ENCODE data around the gene JAK1.
"Not testable (repeated sequence)": the region's sequence is repeated elsewhere in the genome, so short reads cannot be mapped to it uniquely, and the experiment has no call there.

The JAK1 gene

GRCh38 chr1:64934878-64935275, 31.5 kb downstream of the JAK1 start:
- H3K4me3 ChIP-seq (ENCODE audit: control insufficient read depth, low read depth, low read length), result no peak overlapping the region
- TF ChIP-seq CTCF (conservative IDR thresholded peaks at IDR 0.05; ENCODE audit: control insufficient read depth, insufficient read depth, low read depth, low read length), result no peak
- no peak for DNase-seq (ENCODE audit: low read depth)

- DNase-seq (ENCODE audit: low read depth), result peak; percentile 93
- no peak for TF ChIP-seq CTCF (conservative IDR thresholded peaks at IDR 0.05; ENCODE audit: control insufficient read depth, insufficient read depth, low read depth, low read length)
- peak overlapping the region; percentile 15 for H3K4me3 ChIP-seq (ENCODE audit: control insufficient read depth, low read depth, low read length)
These were observed 32.1 kb downstream of the JAK1 start for GRCh38 chr1:64934115-64934877.

- peak; percentile 98 for DNase-seq (ENCODE audit: low read depth)
- H3K4me3 ChIP-seq (ENCODE audit: control insufficient read depth, low read depth, low read length), result peak overlapping the region; percentile 15
- TF ChIP-seq CTCF (conservative IDR thresholded peaks at IDR 0.05; ENCODE audit: control insufficient read depth, insufficient read depth, low read depth, low read length), result no peak
These were observed 32.9 kb downstream of the JAK1 start for GRCh38 chr1:64933296-64934070.

GRCh38 chr1:64932962-64933295, 33.4 kb downstream of the JAK1 start:
- no peak for TF ChIP-seq CTCF (conservative IDR thresholded peaks at IDR 0.05; ENCODE audit: control insufficient read depth, insufficient read depth, low read depth, low read length)
- no peak for DNase-seq (ENCODE audit: low read depth)
- no peak overlapping the region for H3K4me3 ChIP-seq (ENCODE audit: control insufficient read depth, low read depth, low read length)

GRCh38 chr1:64930640-64931039, 35.7 kb downstream of the JAK1 start:
- DNase-seq (ENCODE audit: low read depth); H3K4me3 ChIP-seq (ENCODE audit: control insufficient read depth, low read depth, low read length): not testable (repeated sequence)

- no peak for DNase-seq (ENCODE audit: low read depth)
- TF ChIP-seq CTCF (conservative IDR thresholded peaks at IDR 0.05; ENCODE audit: control insufficient read depth, insufficient read depth, low read depth, low read length), result no peak
- no peak overlapping the region for H3K4me3 ChIP-seq (ENCODE audit: control insufficient read depth, low read depth, low read length)
These were observed 37.1 kb downstream of the JAK1 start for GRCh38 chr1:64929221-64929620.

- TF ChIP-seq CTCF (conservative IDR thresholded peaks at IDR 0.05; ENCODE audit: control insufficient read depth, insufficient read depth, low read depth, low read length), result no peak
- H3K4me3 ChIP-seq (ENCODE audit: control insufficient read depth, low read depth, low read length), result no peak overlapping the region
- DNase-seq (ENCODE audit: low read depth), result no peak
These were observed 38.0 kb downstream of the JAK1 start for GRCh38 chr1:64928325-64928724.
